PC-3 (cell line): ENCODE results near the gene KLHL1. TPM values are rescaled to one million over a fixed set of nuclear protein-coding genes. Genes with fewer than 3 reads are reported as not detected.

Experiments used
- ATAC-seq: fragments of 200-7000 bp; cut with Tn5 transposase; 2 replicates; pipeline ENCODE4 v1.9.1; 2020; ENCODE audit warnings: mild to moderate bottlenecking, moderate library complexity
- BruUV-seq: library from RNA; stranded (reverse); fragments of 400-500 nt; replicated peaks from 2 replicates; lab custom pipeline; 2021; lab: Mats Ljungman, UMichigan
- CTCF ChIA-PET: fragments of 300-600 bp; sonication (Branson Sonifier 250); formaldehyde crosslinking; loops from one replicate; lab custom pipeline; 2022; ENCODE audit warnings: antibody characterized with exemption; lab: Charles Lee
- POLR2A ChIA-PET: fragments of 300-600 bp; sonication (Branson Sonifier 250); formaldehyde crosslinking; loops from one replicate; lab custom pipeline; 2022; ENCODE audit warnings: antibody characterized with exemption; ENCODE audit not compliant: unreplicated experiment; lab: Charles Lee
- DNase-seq: peaks from one replicate; pipeline ENCODE4 v3.0.0-alpha.2; 2015
- H2AFZ ChIP-seq: fragments of 300-600 bp; sonication (generic); 2 replicates; pipeline ENCODE4 v1.6.0; 2016; ENCODE audit warnings: antibody characterized with exemption, low read length
- H3F3A ChIP-seq: fragments of 300-600 bp; sonication (generic); one replicate; pipeline ENCODE4 v1.6.0; 2017; ENCODE audit warnings: antibody characterized with exemption, low read length, control low read depth, mild to moderate bottlenecking; ENCODE audit not compliant: unreplicated experiment
- H3K27ac ChIP-seq: fragments of 300-600 bp; sonication (generic); 2 replicates; pipeline ENCODE4 v1.5.1; 2016; ENCODE audit warnings: mild to moderate bottlenecking, low read length
- H3K27me3 ChIP-seq: fragments of 300-600 bp; sonication (generic); 2 replicates; pipeline ENCODE4 v1.6.1; 2016; ENCODE audit warnings: low read length, mixed read lengths
- H3K36me3 ChIP-seq: fragments of 300-600 bp; sonication (generic); 2 replicates; pipeline ENCODE4 v1.6.1; 2016; ENCODE audit warnings: low read depth, mixed run types, low read length, mixed read lengths
- H3K4me1 ChIP-seq: fragments of 300-600 bp; sonication (generic); 2 replicates; pipeline ENCODE4 v1.5.1; 2016; ENCODE audit warnings: low read length; ENCODE audit not compliant: insufficient read depth
- H3K4me2 ChIP-seq: fragments of 300-600 bp; sonication (generic); 2 replicates; pipeline ENCODE4 v1.6.0; 2016; ENCODE audit warnings: low read length
- H3K4me3 ChIP-seq: fragments of 300-600 bp; sonication (generic); 2 replicates; pipeline ENCODE4 v1.5.1; 2016; ENCODE audit warnings: mild to moderate bottlenecking, low read length, mixed read lengths
- H3K79me2 ChIP-seq: fragments of 300-600 bp; sonication (generic); 2 replicates; pipeline ENCODE4 v1.6.1; 2017; ENCODE audit warnings: low read length, mixed read lengths
- H3K9ac ChIP-seq: fragments of 300-600 bp; sonication (generic); 2 replicates; pipeline ENCODE4 v1.6.0; 2016; ENCODE audit warnings: mild to moderate bottlenecking, low read length
- H3K9me2 ChIP-seq: fragments of 300-600 bp; sonication (generic); replicated peaks from 2 replicates; pipeline ENCODE4 v1.6.1; 2016; ENCODE audit warnings: mixed run types, low read length, mixed read lengths
- H3K9me3 ChIP-seq: fragments of 300-600 bp; sonication (generic); 2 replicates; pipeline ENCODE4 v1.6.1; 2016; ENCODE audit warnings: low read length, mixed read lengths
- H4K20me1 ChIP-seq: fragments of 300-600 bp; sonication (generic); 2 replicates; pipeline ENCODE4 v1.6.1; 2016; ENCODE audit warnings: low read length, mixed read lengths
- CTCF ChIP-seq: fragments of 300-600 bp; sonication (generic); conservative IDR thresholded peaks from 2 replicates; pipeline ENCODE4 v1.5.1; 2017; ENCODE audit warnings: antibody characterized with exemption, low read depth, mild to moderate bottlenecking, low read length
- EZH2 ChIP-seq: fragments of 300-600 bp; sonication (generic); IDR thresholded peaks from one replicate; pipeline ENCODE4 v1.6.1; 2017; ENCODE audit warnings: antibody characterized with exemption, mild to moderate bottlenecking, low read length; ENCODE audit not compliant: unreplicated experiment
- EZH2phosphoT487 ChIP-seq: fragments of 300-600 bp; sonication (generic); IDR thresholded peaks from 2 replicates; pipeline ENCODE4 v1.6.1; 2018; ENCODE audit warnings: mild to moderate bottlenecking, antibody characterized with exemption, low read length, borderline replicate concordance
- intact Hi-C: fragments of 100-400 bp; cut with micrococcal nuclease; formaldehyde crosslinking; loops from 2 replicates; pipeline ENCODE4 v1.9.0; 2023
- total RNA-seq: library from RNA; depleted of rRNA; stranded (reverse); fragments of >200 nt; gene quantifications from 2 replicates; pipeline ENCODE4 v1.2.3, GENCODE V29; 2014

The KLHL1 gene
- total RNA-seq, 1 experiment from 2014 or later: not detected

GRCh38 chr13:70090036-70090723 is 18.1 kb downstream of the KLHL1 start:
- no peaks in the 10 kb centered on the region for H3K9me2 ChIP-seq
- H3K27me3 ChIP-seq: no peaks in the 10 kb centered on the region
- CTCF ChIA-PET: no interaction called here
- intact Hi-C loops: no loop called here
- no peak overlapping the region for H2AFZ ChIP-seq
- H3K9ac ChIP-seq: no peak overlapping the region
- POLR2A ChIA-PET: no interaction called here
- no peak overlapping the region for H3K4me3 ChIP-seq
- H4K20me1 ChIP-seq: no peaks in the 10 kb centered on the region
- no peaks in the 10 kb centered on the region for H3K36me3 ChIP-seq
- DNase-seq: no peak
- H3K4me1 ChIP-seq: no peaks in the 10 kb centered on the region
- H3K27ac ChIP-seq: no peak overlapping the region
- H3F3A ChIP-seq: no peaks in the 10 kb centered on the region
- BruUV-seq: no TSS peak
- no peaks in the 10 kb centered on the region for H3K9me3 ChIP-seq
- no peak overlapping the region for H3K4me2 ChIP-seq
- no peaks in the 10 kb centered on the region for H3K79me2 ChIP-seq
- TF ChIP-seq EZH2 (no peak), EZH2phosphoT487 (no peak), CTCF (no peak)
- no peak for ATAC-seq

GRCh38 chr13:70088926-70089325 is 19.3 kb downstream of the KLHL1 start:
- Histone ChIP-seq H3K27ac (no peak overlapping the region), H3F3A (no peaks in the 10 kb centered on the region), H3K36me3 (no peaks in the 10 kb centered on the region), H3K4me2 (no peak overlapping the region), H3K4me3 (no peak overlapping the region), H3K27me3 (no peaks in the 10 kb centered on the region), H4K20me1 (no peaks in the 10 kb centered on the region), H3K9me3 (no peaks in the 10 kb centered on the region), H2AFZ (no peak overlapping the region), H3K9ac (no peak overlapping the region), H3K79me2 (no peaks in the 10 kb centered on the region), H3K9me2 (no peaks in the 10 kb centered on the region), H3K4me1 (no peaks in the 10 kb centered on the region)
- ChIA-PET CTCF (no interaction called here), POLR2A (no interaction called here)
- TF ChIP-seq EZH2phosphoT487 (no peak), CTCF (no peak), EZH2 (no peak)
- DNase-seq (no peak), ATAC-seq (no peak)
- BruUV-seq: no TSS peak
- intact Hi-C loops: no loop called here

DNA sequence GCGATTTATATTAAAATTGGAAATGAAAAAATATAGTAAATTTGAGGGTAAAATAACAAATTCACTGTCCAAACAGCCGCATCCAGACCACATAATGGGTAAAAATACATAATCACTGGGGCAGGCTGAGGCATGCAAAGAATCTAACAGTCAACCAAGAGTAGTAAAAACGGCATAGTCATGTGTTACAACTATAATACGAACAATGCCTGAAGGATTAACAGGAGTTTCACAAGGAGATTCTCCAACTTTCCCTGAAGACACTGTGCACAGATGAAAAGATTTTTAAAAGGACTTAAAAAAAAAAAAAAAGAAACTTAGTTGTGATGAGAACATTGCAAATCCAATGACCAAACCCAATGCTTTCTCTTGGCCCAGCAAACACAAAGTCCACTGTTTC is 21.0 kb downstream of the KLHL1 start:
- no peaks in the 10 kb centered on the region for H4K20me1 ChIP-seq
- no peak overlapping the region for H3K4me3 ChIP-seq
- TF ChIP-seq EZH2phosphoT487: no peak
- TF ChIP-seq CTCF: no peak
- no peak for TF ChIP-seq EZH2
- H3K27me3 ChIP-seq: no peaks in the 10 kb centered on the region
- ATAC-seq: no peak
- ChIA-PET CTCF (no interaction called here), POLR2A (no interaction called here)
- no peaks in the 10 kb centered on the region for H3K4me1 ChIP-seq
- H3K27ac ChIP-seq: no peak overlapping the region
- no peaks in the 10 kb centered on the region for H3K9me2 ChIP-seq
- no peaks in the 10 kb centered on the region for H3K36me3 ChIP-seq
- no TSS peak for BruUV-seq
- no peak overlapping the region for H3K9ac ChIP-seq
- intact Hi-C loops: no loop called here
- no peaks in the 10 kb centered on the region for H3F3A ChIP-seq
- H2AFZ ChIP-seq: no peak overlapping the region
- no peak overlapping the region for H3K4me2 ChIP-seq
- no peak for DNase-seq
- no peaks in the 10 kb centered on the region for H3K79me2 ChIP-seq
- H3K9me3 ChIP-seq: no peaks in the 10 kb centered on the region
